Activated T-helper 1 cell treated with Interleukin-2 at 50 U/mL for 16 hours (primary cell): ENCODE results near the gene SF3B2.

ENCODE experiments used
- DNase-seq: peaks from one replicate; pipeline ENCODE4 v3.0.0-alpha.2; 2020; ENCODE audit warnings: low read depth

SF3B2 gene

GRCh38 chr11:66047541-66048365, 4.4 kb upstream of the SF3B2 start:
- no peak for DNase-seq

DNA sequence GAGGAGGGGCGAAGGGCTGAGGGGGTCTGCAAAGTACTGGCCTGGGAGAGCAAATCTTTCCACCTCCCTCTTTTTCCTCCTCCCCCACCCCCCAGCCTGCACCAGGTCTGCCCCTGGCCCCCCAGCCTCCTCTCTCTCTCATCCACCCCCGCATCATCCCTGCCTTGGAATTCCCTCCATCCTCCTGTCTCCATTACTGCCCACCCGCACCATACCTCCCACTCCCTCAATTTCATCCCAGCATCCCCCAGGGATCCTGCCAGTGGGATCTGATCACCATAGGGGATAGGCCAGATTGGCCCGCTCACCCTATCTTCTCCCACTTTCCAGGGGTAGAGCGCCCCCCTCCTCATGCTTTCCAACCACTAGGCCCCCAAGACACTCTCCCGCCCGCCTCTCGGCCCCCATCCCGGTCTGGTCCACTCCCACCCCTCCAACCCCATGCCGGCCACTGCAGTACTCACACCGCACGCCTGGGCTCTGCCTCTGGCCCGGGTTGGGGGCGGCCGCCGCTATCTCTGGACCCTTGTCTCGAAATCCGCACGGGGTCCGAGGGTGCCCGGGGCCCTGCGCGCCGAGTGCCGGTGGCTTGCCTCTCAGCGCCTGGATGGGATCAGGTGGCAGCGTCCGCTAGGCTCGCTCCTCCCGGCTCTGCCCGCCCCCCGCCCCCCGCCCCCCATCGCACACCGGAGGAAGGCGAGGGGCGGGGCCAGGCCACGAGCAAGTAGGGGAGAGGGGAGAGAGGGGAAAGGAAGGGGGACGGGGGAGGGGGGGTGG, 3.4 kb upstream of the SF3B2 start, which contains the start of gene GAL3ST3:
GAL3ST3 (minus strand) TSS at position 615 of the 777 bp plus-strand sequence. CDS start 3,746 bp downstream, outside the sequence.
- no peak for DNase-seq

GRCh38 chr11:66050581-66051231, 1.5 kb upstream of the SF3B2 start:
- DNase-seq = no peak

GRCh38 chr11:66051371-66051765, 796 bp upstream of the SF3B2 start:
- no peak for DNase-seq

DNA sequence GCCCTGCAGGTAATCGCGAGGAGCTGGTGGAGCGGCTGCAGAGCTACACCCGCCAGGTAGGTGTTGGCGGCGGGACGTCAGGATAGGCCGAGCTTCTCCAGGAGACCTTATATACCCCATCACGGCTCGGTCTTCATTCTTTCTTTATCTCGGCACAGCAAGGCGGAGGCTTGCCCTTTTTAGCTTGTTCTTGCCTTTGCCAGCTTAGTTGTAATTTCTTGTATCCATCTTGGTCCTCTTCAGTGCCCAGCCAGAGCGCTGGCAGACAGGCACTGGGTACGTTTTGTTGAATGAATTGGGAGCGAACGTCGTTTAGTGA, 459 bp downstream of the SF3B2 start:
- DNase-seq = no peak

DNA sequence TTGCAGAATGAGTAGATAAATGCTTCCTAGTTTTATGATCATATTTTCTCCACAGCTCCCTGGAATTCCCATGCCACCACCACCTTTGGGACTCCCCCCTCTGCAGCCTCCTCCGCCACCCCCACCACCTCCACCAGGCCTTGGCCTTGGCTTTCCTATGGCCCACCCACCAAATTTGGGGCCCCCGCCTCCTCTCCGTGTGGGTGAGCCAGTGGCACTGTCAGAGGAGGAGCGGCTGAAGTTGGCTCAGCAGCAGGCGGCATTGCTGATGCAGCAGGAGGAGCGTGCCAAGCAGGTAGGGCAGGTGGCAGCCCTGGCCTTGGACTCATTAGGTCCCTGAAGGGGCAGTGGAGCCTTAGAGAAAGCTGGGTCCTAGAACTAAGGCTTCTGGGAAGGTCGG, 2.9 kb downstream of the SF3B2 start:
- no peak for DNase-seq

- no peak for DNase-seq
Observed at GRCh38 chr11:66056501-66056900, 4.3 kb downstream of the SF3B2 start.

- DNase-seq = no peak
Observed at GRCh38 chr11:66059966-66060680, 8.0 kb downstream of the SF3B2 start.

DNA sequence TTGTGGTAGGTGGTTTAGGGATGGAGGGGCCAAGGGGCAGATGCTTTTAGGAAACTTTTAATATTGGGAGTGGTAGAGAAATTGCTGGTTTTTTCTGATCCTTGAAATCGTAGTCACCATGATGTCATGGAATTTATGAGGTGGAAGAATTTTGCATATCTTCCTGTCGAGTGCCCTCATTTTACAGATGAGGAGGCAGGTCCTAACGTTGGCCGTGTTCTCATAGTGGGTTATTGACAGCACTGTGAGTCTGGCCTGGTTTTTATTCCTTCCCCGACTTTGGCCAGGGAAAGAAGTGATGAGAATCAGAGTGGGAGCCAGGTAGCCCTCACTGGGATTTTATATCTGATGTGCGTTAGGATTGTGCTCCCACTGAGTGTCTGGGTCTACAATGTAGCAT, 9.1 kb downstream of the SF3B2 start:
- no peak for DNase-seq

GRCh38 chr11:66062408-66062807, 10.2 kb downstream of the SF3B2 start:
- no peak for DNase-seq

GRCh38 chr11:66063900-66064299, 11.7 kb downstream of the SF3B2 start:
- no peak for DNase-seq

DNA sequence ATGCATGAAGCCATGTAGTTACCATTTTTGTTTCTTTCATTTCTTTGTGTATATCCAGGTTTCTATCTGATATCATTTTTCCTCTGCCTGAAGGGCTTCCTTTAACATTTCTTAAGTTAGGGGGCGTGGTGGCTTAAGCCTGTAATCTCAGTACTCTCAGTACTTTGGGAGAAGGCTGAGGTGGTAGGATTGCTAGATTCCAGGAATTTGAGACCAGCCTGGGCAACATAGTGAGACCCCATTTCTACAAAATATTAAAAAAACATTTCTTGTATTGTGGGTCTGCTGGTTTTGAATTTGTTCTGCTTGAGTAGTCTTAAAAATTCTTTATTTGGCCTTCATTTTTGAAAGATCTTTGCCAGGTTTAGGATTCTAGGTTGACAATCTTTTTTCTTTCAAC, 12.4 kb downstream of the SF3B2 start:
- no peak for DNase-seq

- DNase-seq = no peak
Observed at GRCh38 chr11:66066751-66067150, 14.6 kb downstream of the SF3B2 start.

DNA sequence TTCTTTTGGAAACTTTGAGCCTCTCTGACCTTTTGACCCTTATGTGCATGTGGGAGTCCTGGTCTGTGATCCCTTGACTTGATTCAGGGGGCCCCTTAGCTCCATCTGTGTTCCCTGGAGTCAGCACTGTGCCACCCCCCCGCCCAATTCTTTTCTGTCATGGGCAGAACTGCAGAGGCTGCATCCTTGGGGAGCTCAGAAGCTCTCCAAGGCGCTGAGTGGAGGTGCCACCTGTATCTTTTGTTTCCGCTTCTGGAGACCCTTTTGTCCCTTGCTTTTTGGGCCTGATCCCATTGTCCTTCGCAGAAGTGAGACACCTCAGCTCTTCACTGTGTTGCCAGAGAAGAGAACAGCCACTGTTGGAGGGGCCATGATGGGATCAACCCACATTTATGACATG, 15.5 kb downstream of the SF3B2 start:
- DNase-seq = no peak

DNA sequence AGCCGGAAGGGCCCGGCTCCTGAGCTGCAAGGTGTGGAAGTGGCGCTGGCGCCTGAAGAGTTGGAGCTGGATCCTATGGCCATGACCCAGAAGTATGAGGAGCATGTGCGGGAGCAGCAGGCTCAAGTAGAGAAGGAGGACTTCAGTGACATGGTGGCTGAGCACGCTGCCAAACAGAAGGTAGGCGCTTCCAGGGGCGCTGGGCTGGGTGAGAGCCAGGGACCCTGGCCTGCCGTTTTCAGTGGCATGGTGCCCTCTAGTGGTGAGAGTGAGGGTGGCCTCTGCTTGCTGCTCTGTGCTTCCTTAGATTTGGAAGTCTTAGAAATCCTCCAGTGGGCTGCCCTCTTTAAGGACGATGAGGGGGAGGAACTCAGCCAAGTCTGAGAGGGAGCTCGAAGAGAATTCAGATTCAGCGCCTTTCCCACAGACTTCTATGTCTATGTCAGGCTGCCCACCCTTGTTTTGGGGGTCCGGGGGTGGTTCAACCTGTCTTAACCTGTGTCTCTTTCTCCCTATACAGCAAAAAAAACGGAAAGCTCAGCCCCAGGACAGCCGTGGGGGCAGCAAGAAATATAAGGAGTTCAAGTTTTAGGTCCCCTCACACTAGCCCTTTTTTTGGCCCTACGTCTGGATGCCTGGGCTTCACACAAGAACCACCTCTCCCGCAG, 16.1 kb downstream of the SF3B2 start:
- DNase-seq = peak; percentile 61

GRCh38 chr11:66068923-66069714, 17.0 kb downstream of the SF3B2 start:
- no peak for DNase-seq

GRCh38 chr11:66069715-66070603, 17.8 kb downstream of the SF3B2 start, which contains the start of gene PACS1:
TSS of gene PACS1 (plus strand) at chr11:66070272. CDS start at chr11:66070487, 215 bp downstream.
- peak; percentile 72 for DNase-seq

DNA sequence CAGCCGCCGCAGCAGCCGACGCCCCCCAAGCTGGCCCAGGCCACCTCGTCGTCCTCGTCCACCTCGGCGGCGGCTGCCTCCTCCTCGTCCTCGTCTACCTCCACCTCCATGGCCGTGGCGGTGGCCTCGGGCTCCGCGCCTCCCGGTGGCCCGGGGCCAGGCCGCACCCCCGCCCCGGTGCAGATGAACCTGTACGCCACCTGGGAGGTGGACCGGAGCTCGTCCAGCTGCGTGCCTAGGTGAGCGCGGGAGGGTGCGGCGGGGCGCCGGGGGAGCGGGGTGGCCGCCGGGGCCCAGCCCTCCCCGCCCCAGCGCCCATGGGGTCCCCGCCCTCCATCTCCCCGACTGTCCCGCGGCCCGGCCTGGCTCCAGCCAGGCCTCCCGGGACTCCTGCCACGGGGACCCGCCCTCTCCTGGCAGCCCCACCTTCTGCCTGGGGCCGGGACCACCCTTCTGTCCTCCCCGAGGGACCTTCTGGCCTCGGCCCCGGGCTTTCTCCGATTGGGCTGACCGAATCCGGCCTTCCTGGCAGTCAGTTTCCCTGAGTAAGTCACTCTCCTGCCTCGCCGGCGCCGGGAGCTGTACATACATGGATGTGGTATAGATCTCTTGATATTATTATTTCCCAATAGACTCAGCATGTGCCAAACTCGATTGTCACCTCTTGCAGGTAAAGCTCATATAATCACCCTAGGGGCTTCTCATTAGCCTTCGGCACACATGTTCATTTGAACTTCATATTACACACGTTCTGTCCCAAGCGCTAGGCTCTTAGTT, 18.6 kb downstream of the SF3B2 start:
- no peak for DNase-seq

DNA sequence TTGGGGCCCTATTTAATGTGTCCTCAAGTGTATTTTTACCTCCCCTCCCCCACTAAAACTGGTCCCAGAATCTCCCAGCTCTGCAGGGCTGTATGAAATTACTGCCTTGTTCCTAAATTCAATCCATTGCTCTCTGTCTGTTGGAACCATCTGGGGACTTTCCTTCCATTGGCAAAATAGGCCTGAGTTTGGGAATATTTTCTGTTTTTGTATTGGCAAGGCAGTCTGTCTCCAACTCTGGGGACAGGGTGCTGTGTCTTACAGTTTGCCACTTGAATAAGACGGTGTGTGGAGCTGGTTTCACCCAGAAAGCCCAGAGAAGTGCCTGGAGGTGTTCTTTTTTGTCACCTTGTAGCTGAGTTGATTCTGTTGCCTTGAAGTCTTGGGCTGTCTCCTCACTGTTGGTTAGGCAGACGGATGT, 19.2 kb downstream of the SF3B2 start:
- DNase-seq = no peak
